ENCODE measurements around the gene SCAMP1. TPM values are rescaled to one million over a fixed set of nuclear protein-coding genes. Genes with fewer than 3 reads are reported as not detected.

The SCAMP1 gene
- total RNA-seq = 45.0 and 50.9 TPM in 2 replicates
- long read RNA-seq, full-length matches to known transcripts = 299 of 357 reads
- long read RNA-seq, partial matches to known transcripts = 2 of 357 reads
- long read RNA-seq, other reads (novel, unspliced or antisense) = 56 of 357 reads

GRCh38 chr5:78359831-78360673 lies at the start of gene SCAMP1:
TSS of gene SCAMP1 (plus strand) at chr5:78360617. CDS start at chr5:78360672, 55 bp downstream.
- peak; percentile 98 for DNase-seq (ENCODE audit: extremely low spot score, unreplicated experiment)
- TF ChIP-seq CTCF (IDR thresholded peaks at IDR 0.05) = peak; percentile 46
- H3K27ac Mint-ChIP-seq (ENCODE audit: unreplicated experiment) = peak within 1 kb of the TSS; percentile 97

GRCh38 chr5:78317515-78317914 lies 42.9 kb upstream of the SCAMP1 start:
- H3K9me3 Mint-ChIP-seq (ENCODE audit: unreplicated experiment) = peaks cover 5% of the 10 kb centered on the region
- TF ChIP-seq CTCF (IDR thresholded peaks at IDR 0.05) = no peak
- H3K27me3 Mint-ChIP-seq (ENCODE audit: unreplicated experiment) = peaks cover 24% of the 10 kb centered on the region

More at GRCh38 chr5:78359831-78360673, at the start of gene SCAMP1:
- Mint-ChIP-seq H3K36me3 (ENCODE audit: unreplicated experiment) (no peaks in the 10 kb centered on the region), H3K4me3 (ENCODE audit: unreplicated experiment) (peak within 1 kb of the TSS; percentile 96), H3K9me3 (ENCODE audit: unreplicated experiment) (no peaks in the 10 kb centered on the region), H3K4me1 (ENCODE audit: unreplicated experiment) (peaks cover 37% of the 10 kb centered on the region), H3K27me3 (ENCODE audit: unreplicated experiment) (no peaks in the 10 kb centered on the region)

GRCh38 chr5:78318337-78318736 lies 42.1 kb upstream of the SCAMP1 start:
- Mint-ChIP-seq H3K4me3 (ENCODE audit: unreplicated experiment) (no peak overlapping the region), H3K36me3 (ENCODE audit: unreplicated experiment) (no peaks in the 10 kb centered on the region), H3K27ac (ENCODE audit: unreplicated experiment) (no peak overlapping the region), H3K27me3 (ENCODE audit: unreplicated experiment) (peaks cover 17% of the 10 kb centered on the region), H3K4me1 (ENCODE audit: unreplicated experiment) (no peaks in the 10 kb centered on the region), H3K9me3 (ENCODE audit: unreplicated experiment) (peaks cover 5% of the 10 kb centered on the region)
- no peak for TF ChIP-seq CTCF (IDR thresholded peaks at IDR 0.05)
- no peak for DNase-seq (ENCODE audit: extremely low spot score, unreplicated experiment)

More at GRCh38 chr5:78317515-78317914, 42.9 kb upstream of the SCAMP1 start:
- H3K27ac Mint-ChIP-seq (ENCODE audit: unreplicated experiment) = no peak overlapping the region
- no peak overlapping the region for H3K4me3 Mint-ChIP-seq (ENCODE audit: unreplicated experiment)
- H3K36me3 Mint-ChIP-seq (ENCODE audit: unreplicated experiment) = no peaks in the 10 kb centered on the region
- no peaks in the 10 kb centered on the region for H3K4me1 Mint-ChIP-seq (ENCODE audit: unreplicated experiment)
- no peak for DNase-seq (ENCODE audit: extremely low spot score, unreplicated experiment)

- Mint-ChIP-seq H3K4me3 (ENCODE audit: unreplicated experiment) (no peak overlapping the region), H3K27ac (ENCODE audit: unreplicated experiment) (no peak overlapping the region), H3K36me3 (ENCODE audit: unreplicated experiment) (no peaks in the 10 kb centered on the region), H3K4me1 (ENCODE audit: unreplicated experiment) (no peaks in the 10 kb centered on the region), H3K9me3 (ENCODE audit: unreplicated experiment) (no peaks in the 10 kb centered on the region), H3K27me3 (ENCODE audit: unreplicated experiment) (peaks cover 6% of the 10 kb centered on the region)
- DNase-seq (ENCODE audit: extremely low spot score, unreplicated experiment) = no peak
- peak; percentile 62 for TF ChIP-seq CTCF (IDR thresholded peaks at IDR 0.05)
These were observed 40.0 kb upstream of the SCAMP1 start for GRCh38 chr5:78320401-78320800.

- no peak for DNase-seq (ENCODE audit: extremely low spot score, unreplicated experiment)
- no peak for TF ChIP-seq CTCF (IDR thresholded peaks at IDR 0.05)
- Mint-ChIP-seq H3K27me3 (ENCODE audit: unreplicated experiment) (peaks cover 3% of the 10 kb centered on the region), H3K36me3 (ENCODE audit: unreplicated experiment) (no peaks in the 10 kb centered on the region), H3K4me3 (ENCODE audit: unreplicated experiment) (no peak overlapping the region), H3K27ac (ENCODE audit: unreplicated experiment) (no peak overlapping the region), H3K9me3 (ENCODE audit: unreplicated experiment) (no peaks in the 10 kb centered on the region), H3K4me1 (ENCODE audit: unreplicated experiment) (no peaks in the 10 kb centered on the region)
These were observed 37.2 kb upstream of the SCAMP1 start for GRCh38 chr5:78323241-78323640.
